Mammary epithelial cell (primary cell): ENCODE results near the gene PACS1.

Source experiments
- CTCF ChIP-seq, 2 donors: IDR thresholded peaks in 1 of 2; conservative IDR thresholded peaks in 1 of 2; 2 replicates each; pipeline ENCODE4 v1.5.1; 2011 to 2012; ENCODE audit warnings: inconsistent platforms in 2 of 2, low read length in 2 of 2, mild to moderate bottlenecking in 2 of 2, control low read depth in 1 of 2, low read depth in 1 of 2; ENCODE audit not compliant: insufficient read depth in 1 of 2; ENCODE audit errors: extremely low read depth in 1 of 2
- EZH2 ChIP-seq: IDR thresholded peaks from 2 replicates; pipeline ENCODE4 v1.6.1; 2012; ENCODE audit warnings: low read length, inconsistent platforms, borderline replicate concordance

- TF ChIP-seq CTCF (conservative IDR thresholded peaks at IDR 0.05 in 1 of 2, IDR thresholded peaks at IDR 0.05 in 1 of 2; ENCODE audit: extremely low read depth in 1 of 2, insufficient read depth in 1 of 2, low read depth in 1 of 2, low read length in 2 of 2) (no peak), EZH2 (no peak)
Measured at GRCh38 chr11:66195867-66196266, 125.8 kb downstream of the PACS1 start.
